ENCODE measurements around the gene OSM. TPM values are rescaled to one million over a fixed set of nuclear protein-coding genes. Genes with fewer than 3 reads are reported as not detected.

Gene OSM
- total RNA-seq, 2 donors from 2014 or later, result 16.1 to 40.4 TPM

- Mint-ChIP-seq H3K9me3 (no peaks in the 10 kb centered on the region), H3K27ac (no peak overlapping the region), H3K36me3 (peaks cover 0 to 9% of the 10 kb centered on the region in 2 donors)
- DNase-seq (ENCODE audit: low spot score in 2 of 2) (no peak), ATAC-seq (peak in 1 of 2 donors; percentile 16)
These were observed 12.6 kb upstream of the OSM start for GRCh38 chr22:30279046-30279788.

DNA sequence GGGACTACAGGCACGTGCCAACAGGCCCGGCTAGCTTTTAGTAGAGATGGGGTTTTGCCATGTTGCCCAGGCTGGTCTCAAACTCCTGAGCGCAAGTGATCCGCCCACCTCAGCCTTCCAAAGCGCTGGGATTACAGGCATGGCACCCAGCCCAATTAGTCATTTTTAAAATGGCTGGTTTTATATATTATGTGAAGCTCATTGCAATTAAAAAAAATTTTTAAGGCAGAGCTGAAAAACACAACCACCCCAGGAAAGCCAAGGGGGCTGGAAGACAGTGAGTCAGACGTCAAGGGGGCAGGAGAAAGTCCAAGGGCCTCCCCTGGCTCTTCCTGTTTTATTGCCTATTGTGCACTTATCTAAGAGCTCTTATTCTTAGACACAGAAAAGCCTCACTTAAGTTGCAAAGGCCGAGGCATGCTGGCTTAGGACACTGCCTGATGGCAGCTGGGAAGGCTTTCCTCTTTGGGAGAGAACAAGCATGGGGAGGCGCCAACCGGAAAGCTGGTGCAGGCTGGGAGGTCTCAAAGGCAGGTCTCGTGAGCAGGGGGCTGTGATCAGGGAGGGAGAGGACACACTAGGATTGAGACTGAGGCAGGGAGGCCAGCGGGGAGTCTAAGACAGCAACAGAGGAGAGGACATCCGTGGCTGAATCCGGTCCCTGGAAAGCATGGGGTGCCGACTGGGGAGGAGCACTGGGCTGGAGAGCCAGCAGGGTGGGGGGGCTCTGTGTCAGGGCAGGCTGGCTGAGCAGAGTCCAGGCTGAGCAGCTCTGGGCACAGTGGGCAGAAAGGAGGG is 11.1 kb upstream of the OSM start:
- Mint-ChIP-seq H3K36me3 (peaks cover 0 to 9% of the 10 kb centered on the region in 2 donors), H3K9me3 (no peaks in the 10 kb centered on the region), H3K27ac (no peak overlapping the region)
- ATAC-seq (no peak), DNase-seq (ENCODE audit: low spot score in 2 of 2) (no peak)

DNA sequence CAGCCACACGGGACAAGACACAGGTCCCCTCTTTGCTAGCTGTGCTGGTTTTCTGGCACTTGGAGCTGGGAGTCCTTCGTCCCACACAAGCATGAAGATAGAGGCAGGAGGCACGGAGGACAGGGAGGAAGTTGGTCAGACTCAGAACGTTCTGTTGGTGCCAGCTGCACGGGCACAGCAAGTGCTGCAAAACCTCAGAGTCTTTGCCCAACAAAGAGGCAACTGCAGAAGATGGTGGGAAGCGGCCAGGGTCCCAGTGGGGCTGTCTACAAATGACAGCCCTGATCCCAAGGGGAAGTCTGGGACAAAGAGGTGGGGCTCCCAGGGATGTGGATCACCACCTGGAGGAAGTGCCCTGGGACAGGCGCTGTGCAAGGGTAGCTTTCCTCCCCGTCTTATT is 9.4 kb upstream of the OSM start:
- DNase-seq (ENCODE audit: low spot score in 2 of 2) (no peak), ATAC-seq (no peak)
- Mint-ChIP-seq H3K27ac (peak overlapping the region; percentile 22 to 67), H3K36me3 (peaks cover 0 to 15% of the 10 kb centered on the region in 2 donors), H3K9me3 (no peaks in the 10 kb centered on the region)

DNA sequence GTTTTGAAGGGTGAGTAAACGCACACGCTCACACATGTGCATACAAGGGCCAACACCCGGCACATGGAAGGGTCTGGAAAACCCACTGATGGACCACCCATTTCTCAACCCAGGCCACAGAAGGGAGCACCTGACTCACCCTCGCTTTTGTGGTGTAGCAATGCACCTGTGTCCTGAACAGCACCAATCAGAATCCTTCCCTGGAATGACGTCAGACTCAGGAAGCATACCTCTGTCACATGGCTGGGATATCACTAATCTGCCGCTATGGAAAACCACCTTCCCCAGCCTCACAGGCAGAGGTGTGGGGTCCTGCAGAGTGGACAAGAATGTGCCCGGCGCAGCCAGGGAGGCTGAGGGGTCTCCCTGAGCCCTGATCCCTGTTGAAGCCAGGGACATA is 9.0 kb upstream of the OSM start:
- Mint-ChIP-seq H3K36me3 (peaks cover 0 to 17% of the 10 kb centered on the region in 2 donors), H3K9me3 (no peaks in the 10 kb centered on the region), H3K27ac (peak overlapping the region; percentile 22 to 67)
- ATAC-seq (peak; percentile 26 to 45), DNase-seq (ENCODE audit: low spot score in 2 of 2) (no peak)

GRCh38 chr22:30274437-30274812 is 7.8 kb upstream of the OSM start:
- no peak for DNase-seq (ENCODE audit: low spot score in 2 of 2)
- ATAC-seq, result no peak
- Mint-ChIP-seq H3K27ac (peak overlapping the region in 1 of 2 donors; percentile 5), H3K36me3 (peaks cover 0 to 25% of the 10 kb centered on the region in 2 donors), H3K9me3 (no peaks in the 10 kb centered on the region)

GRCh38 chr22:30273711-30274436 is 7.2 kb upstream of the OSM start:
- H3K9me3 Mint-ChIP-seq, result no peaks in the 10 kb centered on the region
- ATAC-seq (no peak), DNase-seq (ENCODE audit: low spot score in 2 of 2) (no peak)
- H3K36me3 Mint-ChIP-seq, result peaks cover 0 to 30% of the 10 kb centered on the region in 2 donors
- H3K27ac Mint-ChIP-seq, result peak overlapping the region; percentile 44 to 46

GRCh38 chr22:30272781-30273601 is 6.3 kb upstream of the OSM start:
- Mint-ChIP-seq H3K9me3 (no peaks in the 10 kb centered on the region), H3K27ac (peak overlapping the region in 1 of 2 donors; percentile 46)

GRCh38 chr22:30270832-30271231 is 4.2 kb upstream of the OSM start:
- peaks cover 13 to 42% of the 10 kb centered on the region in 2 donors for H3K36me3 Mint-ChIP-seq
- no peaks in the 10 kb centered on the region for H3K9me3 Mint-ChIP-seq
- ATAC-seq (no peak), DNase-seq (ENCODE audit: low spot score in 2 of 2) (no peak)
- peak overlapping the region in 1 of 2 donors; percentile 11 for H3K27ac Mint-ChIP-seq

More at GRCh38 chr22:30272781-30273601, 6.3 kb upstream of the OSM start:
- DNase-seq (ENCODE audit: low spot score in 2 of 2) (no peak), ATAC-seq (no peak)
- peaks cover 7 to 39% of the 10 kb centered on the region in 2 donors for H3K36me3 Mint-ChIP-seq

DNA sequence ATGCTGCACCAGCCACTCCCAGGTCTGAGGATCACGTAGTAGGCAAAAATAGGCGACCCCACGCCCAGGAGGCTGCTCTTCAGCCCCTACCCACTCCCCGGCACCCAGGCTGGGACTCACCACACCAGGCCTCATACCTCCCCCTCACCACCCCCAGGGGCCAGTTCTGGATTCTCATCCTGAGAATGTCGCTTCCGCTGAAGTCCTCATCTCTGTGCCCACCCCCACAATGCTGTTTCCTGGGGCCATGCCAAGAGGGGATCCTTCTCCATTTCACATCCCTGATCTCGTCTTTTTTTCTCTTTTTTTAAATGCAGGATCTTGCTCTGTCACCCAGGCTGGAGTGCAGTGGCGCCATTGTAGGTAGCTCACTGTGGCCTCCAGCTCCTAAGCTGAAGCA is 1.7 kb upstream of the OSM start:
- peaks cover 19 to 60% of the 10 kb centered on the region in 2 donors for H3K36me3 Mint-ChIP-seq
- peak overlapping the region; percentile 78 to 98 for H3K27ac Mint-ChIP-seq
- no peaks in the 10 kb centered on the region for H3K9me3 Mint-ChIP-seq
- no peak for ATAC-seq
- DNase-seq (ENCODE audit: low spot score in 2 of 2), result no peak

DNA sequence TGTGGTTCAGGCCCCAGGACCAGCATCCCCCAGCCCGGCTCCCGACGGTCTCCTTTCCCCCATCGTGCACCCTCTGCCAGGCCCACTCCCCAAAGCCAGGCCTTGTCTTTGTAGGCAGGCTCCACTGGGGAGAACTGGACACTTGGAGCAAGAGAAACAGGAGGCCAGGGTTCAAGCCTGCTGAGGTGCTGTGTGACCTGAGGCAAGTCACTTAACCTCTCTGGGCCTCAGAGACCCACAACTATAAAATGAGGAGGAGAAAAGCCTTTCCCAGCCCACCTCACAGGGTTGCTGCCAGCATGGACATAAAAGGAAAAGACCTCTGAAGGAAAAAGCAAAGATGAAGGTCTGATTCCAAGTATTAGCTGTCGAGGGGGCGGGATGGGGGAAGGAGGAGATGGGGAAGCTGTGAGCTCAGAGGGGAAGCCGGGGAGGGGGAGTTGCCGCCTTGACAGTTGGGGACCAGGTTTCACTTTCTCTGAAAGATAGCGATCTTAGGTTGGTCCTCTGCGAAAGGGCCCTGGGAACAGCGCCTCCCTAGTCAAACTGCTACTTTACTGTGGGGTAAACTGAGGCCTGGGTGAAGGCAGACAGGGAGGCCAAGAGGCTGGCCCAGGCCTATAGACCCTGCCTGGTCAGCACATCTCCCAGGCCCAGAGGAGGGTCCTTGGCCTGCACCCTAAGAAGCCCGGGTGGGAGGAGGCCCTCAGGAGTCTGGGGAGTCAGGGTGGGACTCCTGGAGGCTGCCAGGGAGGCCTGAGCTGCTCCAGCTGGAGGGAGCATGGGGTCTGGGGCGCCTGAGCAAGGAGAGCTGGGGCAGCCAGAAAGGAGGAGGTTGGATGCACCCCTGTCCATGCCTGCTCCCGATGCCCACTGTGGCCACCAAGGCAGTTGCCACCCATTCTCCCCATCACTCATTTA is 991 bp upstream of the OSM start:
- DNase-seq (ENCODE audit: low spot score in 2 of 2) (no peak), ATAC-seq (peak in 1 of 2 donors; percentile 38)
- peaks cover 22 to 67% of the 10 kb centered on the region in 2 donors for H3K36me3 Mint-ChIP-seq
- H3K9me3 Mint-ChIP-seq, result no peaks in the 10 kb centered on the region
- peak overlapping the region; percentile 95 to 98 for H3K27ac Mint-ChIP-seq

- H3K36me3 Mint-ChIP-seq, result peaks cover 22 to 69% of the 10 kb centered on the region in 2 donors
These were observed 717 bp downstream of the OSM start for GRCh38 chr22:30265823-30266444.

GRCh38 chr22:30265131-30265720 is 1.4 kb downstream of the OSM start:
- DNase-seq (ENCODE audit: low spot score in 2 of 2), result no peak
- Mint-ChIP-seq H3K27ac (peak overlapping the region; percentile 84 to 98), H3K36me3 (peaks cover 22 to 64% of the 10 kb centered on the region in 2 donors), H3K9me3 (no peaks in the 10 kb centered on the region)
- ATAC-seq, result no peak

More at GRCh38 chr22:30265823-30266444, 717 bp downstream of the OSM start:
- peak; percentile 68 to 79 for ATAC-seq
- H3K9me3 Mint-ChIP-seq, result no peaks in the 10 kb centered on the region
- peak overlapping the region; percentile 97 to 98 for H3K27ac Mint-ChIP-seq
- DNase-seq (ENCODE audit: low spot score in 2 of 2), result peak; percentile 83 to 89

- Mint-ChIP-seq H3K36me3 (peaks cover 22 to 54% of the 10 kb centered on the region in 2 donors), H3K27ac (peak overlapping the region in 1 of 2 donors; percentile 98), H3K9me3 (no peaks in the 10 kb centered on the region)
- DNase-seq (ENCODE audit: low spot score in 2 of 2) (no peak), ATAC-seq (no peak)
These were observed 2.8 kb downstream of the OSM start for GRCh38 chr22:30263883-30264282.

DNA sequence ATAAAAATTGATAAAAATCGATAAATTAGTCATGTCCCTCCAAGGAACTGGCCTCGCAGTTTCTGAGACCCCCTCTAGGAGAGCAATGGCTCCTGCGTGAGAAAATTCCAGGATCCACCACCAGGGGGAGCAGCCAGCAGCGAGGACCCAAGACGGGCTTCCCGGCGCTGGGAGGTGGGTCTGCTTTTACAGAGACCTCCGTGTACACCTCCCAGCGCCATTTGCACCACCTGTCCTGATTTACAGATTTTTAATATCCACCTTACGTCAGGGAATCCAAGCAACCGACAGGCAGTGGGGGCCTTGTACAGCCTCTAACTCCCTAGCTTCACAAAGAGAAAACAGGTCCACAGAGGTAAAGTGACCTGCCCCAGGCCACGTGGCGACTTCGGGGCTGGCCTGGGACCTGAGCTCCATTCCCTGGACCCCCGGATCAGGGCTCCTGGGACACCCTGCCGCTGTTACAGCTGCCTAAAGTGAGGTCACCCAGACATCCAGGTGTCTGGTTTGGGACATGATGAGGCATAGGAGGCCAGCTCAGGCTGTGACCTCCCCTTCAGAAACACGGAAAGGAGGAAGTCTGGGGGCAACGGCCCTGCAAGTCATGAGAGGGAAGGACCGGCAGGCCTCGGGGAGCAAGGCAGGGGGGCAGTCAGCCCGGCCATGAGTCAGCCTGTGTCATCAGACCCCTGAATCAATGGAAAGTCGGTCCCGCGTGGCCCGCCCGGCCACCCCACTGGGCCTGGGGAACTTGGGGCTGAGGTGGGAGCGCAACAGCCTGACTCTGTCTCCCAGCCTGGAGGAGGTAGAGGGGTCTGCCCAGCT is 3.5 kb downstream of the OSM start:
- peak in 1 of 2 donors; percentile 18 for ATAC-seq
- DNase-seq (ENCODE audit: low spot score in 2 of 2), result peak; percentile 76 to 91
- Mint-ChIP-seq H3K27ac (peak overlapping the region; percentile 44 to 84), H3K36me3 (peaks cover 16 to 47% of the 10 kb centered on the region in 2 donors), H3K9me3 (no peaks in the 10 kb centered on the region)

Measured in activated naive CD4-positive, alpha-beta T cell treated with anti-CD3 and anti-CD28 coated beads, Interleukin-2, amount 50 U/mL, for 72 hours (primary cell).